HepG2 (cell line): ENCODE data around the gene NSD2. TPM values are rescaled to one million over a fixed set of nuclear protein-coding genes. Genes with fewer than 3 reads are reported as not detected.

Experiments used
- FOSL1 ChIP-seq: sonication (generic); formaldehyde crosslinking; IDR thresholded peaks from 2 replicates; pipeline ENCODE4 v1.9.0; 2021; ENCODE audit warnings: missing genetic modification reagents, borderline replicate concordance
- JDP2 ChIP-seq: sonication (generic); formaldehyde crosslinking; IDR thresholded peaks from 2 replicates; pipeline ENCODE4 v1.8.1; 2022; ENCODE audit warnings: missing genetic modification reagents, borderline replicate concordance
- MED13 ChIP-seq: sonication (generic); formaldehyde crosslinking; IDR thresholded peaks from 2 replicates; pipeline ENCODE4 v1.5.0; 2020; ENCODE audit warnings: missing genetic modification reagents
- NPAS2 ChIP-seq: sonication (generic); formaldehyde crosslinking; IDR thresholded peaks from 2 replicates; pipeline ENCODE4 v1.8.0; 2022; ENCODE audit warnings: mild to moderate bottlenecking, missing genetic modification reagents, borderline replicate concordance
- NR3C1 ChIP-seq: sonication (generic); formaldehyde crosslinking; IDR thresholded peaks from 2 replicates; pipeline ENCODE4 v1.4.0; 2020; ENCODE audit warnings: missing genetic modification reagents
- PHF5A ChIP-seq: IDR thresholded peaks from one replicate; pipeline ENCODE4 v1.6.1; 2018; ENCODE audit warnings: low read depth, missing genetic modification reagents; ENCODE audit not compliant: unreplicated experiment
- POLR2G ChIP-seq: fragments of 200-400 bp; formaldehyde crosslinking; IDR thresholded peaks from 2 replicates; pipeline ENCODE4 v1.6.1; 2018; ENCODE audit warnings: mild to moderate bottlenecking, low read depth, low read length, moderate library complexity
- SMC3 ChIP-seq: IDR thresholded peaks from 2 replicates; pipeline ENCODE4 v1.6.1; 2011; ENCODE audit warnings: low read length, improper control_type of control experiment
- WIZ ChIP-seq: sonication (generic); formaldehyde crosslinking; IDR thresholded peaks from 2 replicates; pipeline ENCODE4 v1.5.1; 2020; ENCODE audit warnings: mild to moderate bottlenecking, missing genetic modification reagents
- ZFP41 ChIP-seq: sonication (generic); formaldehyde crosslinking; IDR thresholded peaks from 2 replicates; pipeline ENCODE4 v1.4.0; 2020; ENCODE audit warnings: mild to moderate bottlenecking, missing genetic modification reagents, borderline replicate concordance
- ZFP90 ChIP-seq: sonication (generic); formaldehyde crosslinking; IDR thresholded peaks from 2 replicates; pipeline ENCODE4 v1.8.0; 2022; ENCODE audit warnings: missing genetic modification reagents, mild to moderate bottlenecking, inconsistent platforms, borderline replicate concordance
- ZFYVE20 ChIP-seq: sonication (generic); formaldehyde crosslinking; IDR thresholded peaks from 2 replicates; pipeline ENCODE4 v1.8.0; 2023; ENCODE audit warnings: low read depth, mild to moderate bottlenecking, moderate library complexity, missing genetic modification reagents, borderline replicate concordance
- ZKSCAN8 ChIP-seq: IDR thresholded peaks from 2 replicates; pipeline ENCODE4 v1.6.1; 2016; ENCODE audit warnings: borderline replicate concordance, missing genetic modification reagents, missing compliant biosample characterization
- ZNF232 ChIP-seq: sonication (generic); formaldehyde crosslinking; IDR thresholded peaks from 2 replicates; pipeline ENCODE4 v1.4.0; 2020; ENCODE audit warnings: missing genetic modification reagents, borderline replicate concordance
- ZNF264 ChIP-seq: sonication (generic); formaldehyde crosslinking; IDR thresholded peaks from 2 replicates; pipeline ENCODE4 v1.4.0; 2020; ENCODE audit warnings: missing genetic modification reagents
- ZNF501 ChIP-seq: sonication (generic); formaldehyde crosslinking; IDR thresholded peaks from 2 replicates; pipeline ENCODE4 v1.5.1; 2020; ENCODE audit warnings: mild to moderate bottlenecking, moderate library complexity, missing genetic modification reagents
- ZNF629 ChIP-seq: sonication (generic); formaldehyde crosslinking; conservative IDR thresholded peaks from 2 replicates; pipeline ENCODE4 v1.5.0; 2020; ENCODE audit warnings: missing genetic modification reagents
- ZNF747 ChIP-seq: sonication (generic); formaldehyde crosslinking; IDR thresholded peaks from 2 replicates; pipeline ENCODE4 v1.8.1; 2023; ENCODE audit warnings: missing genetic modification reagents, mild to moderate bottlenecking, borderline replicate concordance
- ZNF83 ChIP-seq: sonication (generic); formaldehyde crosslinking; IDR thresholded peaks from 2 replicates; pipeline ENCODE4 v1.4.0; 2020; ENCODE audit warnings: missing genetic modification reagents, mild to moderate bottlenecking, borderline replicate concordance
- polyA plus RNA-seq, 8 experiments: library from polyadenylated mRNA; depleted of rRNA in 3 of 8; stranded (reverse) in 7 of 8; unstranded in 1 of 8; fragments of >200 nt; fragmentation: Illumina TruSeq in 4 of 8; extraction: Trizol in 4 of 8; gene quantifications; 2 replicates each; pipeline versions ENCODE4 v1.2.1 to v1.2.3, GENCODE V29; 2011 to 2016; ENCODE audit warnings: low read depth in 4 of 8, missing spikeins in 1 of 8, mixed read lengths in 1 of 8; ENCODE audit not compliant: insufficient read depth in 1 of 8
- total RNA-seq, 5 experiments: library from RNA; depleted of rRNA; stranded (reverse); fragments of >200 nt; fragmentation: Illumina TruSeq; extraction: Trizol; gene quantifications; 2 replicates each; pipeline ENCODE4 v1.2.3, GENCODE V29; 2016; ENCODE audit warnings: low read depth in 1 of 5
- TF ChIP-seq, protein P1 (sequence below): IDR thresholded peaks from 2 replicates; pipeline ENCODE4 v1.6.1; 2016; ENCODE audit warnings: low read depth, borderline replicate concordance
- TF ChIP-seq, protein P2 (sequence below): sonication (generic); formaldehyde crosslinking; IDR thresholded peaks from 2 replicates; pipeline ENCODE4 v1.4.0; 2020; ENCODE audit warnings: missing genetic modification reagents
- TF ChIP-seq, protein P3 (sequence below): sonication (generic); formaldehyde crosslinking; IDR thresholded peaks from 2 replicates; pipeline ENCODE4 v1.8.0; 2022; ENCODE audit warnings: mild to moderate bottlenecking, missing genetic modification reagents, moderate library complexity
- TF ChIP-seq, protein P4 (sequence below): IDR thresholded peaks from 2 replicates; pipeline ENCODE4 v1.6.1; 2016
- TF ChIP-seq, protein P5 (sequence below): sonication (generic); formaldehyde crosslinking; IDR thresholded peaks from 2 replicates; pipeline ENCODE4 v1.8.0; 2022; ENCODE audit warnings: missing genetic modification reagents, low read depth, mild to moderate bottlenecking, borderline replicate concordance

Gene NSD2
- total and polyA plus RNA-seq, 2 of the 13 experiments (the other 11 are each of a cell fraction or from before 2014, with no cell fraction given), result 22.0 to 65.9 TPM

DNA sequence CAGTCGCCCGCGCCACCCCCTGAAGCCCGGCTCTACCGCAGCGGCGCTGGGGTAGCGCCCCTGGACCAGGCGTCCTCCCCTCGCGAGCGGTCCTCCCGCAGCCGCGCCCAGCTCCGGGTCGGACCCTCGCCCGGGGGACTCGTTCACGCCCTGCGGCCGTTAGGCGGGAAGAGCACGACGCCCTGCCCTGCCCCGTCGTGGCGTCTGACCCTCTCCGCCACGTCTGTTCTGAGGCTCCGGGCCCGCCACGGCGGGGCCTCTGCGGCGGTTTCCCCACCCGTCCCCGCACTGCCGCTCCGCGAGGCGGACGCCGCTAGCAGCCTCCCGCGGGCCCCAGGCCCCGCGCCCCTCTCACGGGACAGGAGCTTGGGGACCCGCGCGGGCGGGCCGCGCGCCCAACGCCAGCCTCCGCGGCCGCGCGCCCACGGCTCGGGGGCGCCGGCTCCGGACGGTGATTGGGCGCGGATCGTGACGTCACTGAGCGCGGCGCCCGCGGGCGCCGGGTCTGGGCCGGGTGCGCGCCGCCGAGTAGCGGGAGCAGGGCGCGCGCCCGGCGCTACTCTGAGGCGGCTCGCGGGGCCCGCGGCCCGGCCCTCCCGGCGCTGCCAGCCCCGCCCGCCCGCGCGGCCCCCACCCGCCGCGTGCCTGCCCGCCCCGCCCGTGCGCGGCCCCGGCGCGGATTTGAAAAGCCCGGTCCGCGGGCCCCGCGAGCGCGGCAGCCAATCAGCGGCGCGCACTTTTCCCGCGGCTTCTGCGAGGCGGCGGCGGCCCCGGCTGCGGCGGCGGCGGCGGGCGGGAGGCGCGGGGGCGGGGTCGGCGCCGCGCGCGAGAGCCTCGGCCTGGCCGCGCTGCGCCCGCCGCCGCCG is at the start of gene NSD2 (continued):
- TF ChIP-seq ZFP41 (CRISPR knock-in tag), result no peak
- TF ChIP-seq PHF5A (CRISPR knock-in tag), result peak; percentile 37
- TF ChIP-seq ZNF264 (CRISPR knock-in tag), result no peak
- no peak for TF ChIP-seq FOSL1
- TF ChIP-seq ZKSCAN8 (CRISPR knock-in tag), result no peak
- TF ChIP-seq ZFYVE20 (CRISPR knock-in tag), result peak; percentile 87
- no peak for TF ChIP-seq NPAS2
- TF ChIP-seq NR3C1, result no peak
- TF ChIP-seq, protein P1, sequence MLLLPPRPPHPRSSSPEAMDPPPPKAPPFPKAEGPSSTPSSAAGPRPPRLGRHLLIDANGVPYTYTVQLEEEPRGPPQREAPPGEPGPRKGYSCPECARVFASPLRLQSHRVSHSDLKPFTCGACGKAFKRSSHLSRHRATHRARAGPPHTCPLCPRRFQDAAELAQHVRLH (CRISPR knock-in tag), result 0 out of 2 replicates have a peak, but pooled peaks have one; percentile 29
- TF ChIP-seq SMC3, result no peak
- 0 out of 2 replicates have a peak, but pooled peaks have one; percentile 59 for TF ChIP-seq WIZ (CRISPR knock-in tag)
- peak; percentile 85; the same call in 1 of the 2 replicates for TF ChIP-seq MED13
- TF ChIP-seq, protein P2, sequence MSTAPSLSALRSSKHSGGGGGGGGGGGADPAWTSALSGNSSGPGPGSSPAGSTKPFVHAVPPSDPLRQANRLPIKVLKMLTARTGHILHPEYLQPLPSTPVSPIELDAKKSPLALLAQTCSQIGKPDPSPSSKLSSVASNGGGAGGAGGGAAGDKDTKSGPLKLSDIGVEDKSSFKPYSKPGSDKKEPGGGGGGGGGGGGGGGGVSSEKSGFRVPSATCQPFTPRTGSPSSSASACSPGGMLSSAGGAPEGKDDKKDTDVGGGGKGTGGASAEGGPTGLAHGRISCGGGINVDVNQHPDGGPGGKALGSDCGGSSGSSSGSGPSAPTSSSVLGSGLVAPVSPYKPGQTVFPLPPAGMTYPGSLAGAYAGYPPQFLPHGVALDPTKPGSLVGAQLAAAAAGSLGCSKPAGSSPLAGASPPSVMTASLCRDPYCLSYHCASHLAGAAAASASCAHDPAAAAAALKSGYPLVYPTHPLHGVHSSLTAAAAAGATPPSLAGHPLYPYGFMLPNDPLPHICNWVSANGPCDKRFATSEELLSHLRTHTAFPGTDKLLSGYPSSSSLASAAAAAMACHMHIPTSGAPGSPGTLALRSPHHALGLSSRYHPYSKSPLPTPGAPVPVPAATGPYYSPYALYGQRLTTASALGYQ (CRISPR knock-in tag), result peak; percentile 75
- no peak for TF ChIP-seq ZFP90 (CRISPR knock-in tag)
- TF ChIP-seq, protein P3, sequence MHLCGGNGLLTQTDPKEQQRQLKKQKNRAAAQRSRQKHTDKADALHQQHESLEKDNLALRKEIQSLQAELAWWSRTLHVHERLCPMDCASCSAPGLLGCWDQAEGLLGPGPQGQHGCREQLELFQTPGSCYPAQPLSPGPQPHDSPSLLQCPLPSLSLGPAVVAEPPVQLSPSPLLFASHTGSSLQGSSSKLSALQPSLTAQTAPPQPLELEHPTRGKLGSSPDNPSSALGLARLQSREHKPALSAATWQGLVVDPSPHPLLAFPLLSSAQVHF (CRISPR knock-in tag), result peak; percentile 30
- peak; percentile 86; the same call in 1 of the 2 replicates for TF ChIP-seq ZNF232 (CRISPR knock-in tag)
- 0 out of 2 replicates have a peak, but pooled peaks have one; percentile 86 for TF ChIP-seq ZNF83 (CRISPR knock-in tag)
- TF ChIP-seq, protein P4, sequence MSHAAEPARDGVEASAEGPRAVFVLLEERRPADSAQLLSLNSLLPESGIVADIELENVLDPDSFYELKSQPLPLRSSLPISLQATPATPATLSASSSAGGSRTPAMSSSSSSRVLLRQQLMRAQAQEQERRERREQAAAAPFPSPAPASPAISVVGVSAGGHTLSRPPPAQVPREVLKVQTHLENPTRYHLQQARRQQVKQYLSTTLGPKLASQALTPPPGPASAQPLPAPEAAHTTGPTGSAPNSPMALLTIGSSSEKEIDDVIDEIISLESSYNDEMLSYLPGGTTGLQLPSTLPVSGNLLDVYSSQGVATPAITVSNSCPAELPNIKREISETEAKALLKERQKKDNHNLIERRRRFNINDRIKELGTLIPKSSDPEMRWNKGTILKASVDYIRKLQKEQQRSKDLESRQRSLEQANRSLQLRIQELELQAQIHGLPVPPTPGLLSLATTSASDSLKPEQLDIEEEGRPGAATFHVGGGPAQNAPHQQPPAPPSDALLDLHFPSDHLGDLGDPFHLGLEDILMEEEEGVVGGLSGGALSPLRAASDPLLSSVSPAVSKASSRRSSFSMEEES (CRISPR knock-in tag), result 0 out of 2 replicates have a peak, but pooled peaks have one; percentile 44
- TF ChIP-seq ZNF747 (CRISPR knock-in tag), result peak; percentile 81; the same call in 1 of the 2 replicates
- peak; percentile 31; the same call in 1 of the 2 replicates for TF ChIP-seq ZNF629 (CRISPR knock-in tag)
- TF ChIP-seq, protein P5, sequence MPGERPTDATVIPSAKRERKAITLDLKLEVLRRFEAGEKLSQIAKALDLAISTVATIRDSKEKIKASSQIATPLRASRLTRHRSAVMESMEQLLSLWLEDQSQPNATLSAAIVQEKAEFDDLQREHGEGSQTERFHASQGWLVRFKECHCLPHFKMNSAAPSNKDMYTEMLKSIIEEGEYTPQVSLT, result 0 out of 2 replicates have a peak, but pooled peaks have one; percentile 15
- peak; percentile 56; the same call in 1 of the 2 replicates for TF ChIP-seq JDP2
- peak; percentile 92 for TF ChIP-seq ZNF501
- TF ChIP-seq POLR2G, result peak; percentile 78
